GM12873 (cell line): ENCODE measurements around the gene CDH23.

Experiments used
- TF ChIP-seq, protein P1 (sequence below): IDR thresholded peaks from 2 replicates; pipeline ENCODE4 v1.5.1; 2012; ENCODE audit warnings: low read depth, mild to moderate bottlenecking, moderate library complexity, low read length, control low read depth; ENCODE audit not compliant: insufficient read depth; ENCODE audit errors: missing control alignments

The CDH23 gene

DNA sequence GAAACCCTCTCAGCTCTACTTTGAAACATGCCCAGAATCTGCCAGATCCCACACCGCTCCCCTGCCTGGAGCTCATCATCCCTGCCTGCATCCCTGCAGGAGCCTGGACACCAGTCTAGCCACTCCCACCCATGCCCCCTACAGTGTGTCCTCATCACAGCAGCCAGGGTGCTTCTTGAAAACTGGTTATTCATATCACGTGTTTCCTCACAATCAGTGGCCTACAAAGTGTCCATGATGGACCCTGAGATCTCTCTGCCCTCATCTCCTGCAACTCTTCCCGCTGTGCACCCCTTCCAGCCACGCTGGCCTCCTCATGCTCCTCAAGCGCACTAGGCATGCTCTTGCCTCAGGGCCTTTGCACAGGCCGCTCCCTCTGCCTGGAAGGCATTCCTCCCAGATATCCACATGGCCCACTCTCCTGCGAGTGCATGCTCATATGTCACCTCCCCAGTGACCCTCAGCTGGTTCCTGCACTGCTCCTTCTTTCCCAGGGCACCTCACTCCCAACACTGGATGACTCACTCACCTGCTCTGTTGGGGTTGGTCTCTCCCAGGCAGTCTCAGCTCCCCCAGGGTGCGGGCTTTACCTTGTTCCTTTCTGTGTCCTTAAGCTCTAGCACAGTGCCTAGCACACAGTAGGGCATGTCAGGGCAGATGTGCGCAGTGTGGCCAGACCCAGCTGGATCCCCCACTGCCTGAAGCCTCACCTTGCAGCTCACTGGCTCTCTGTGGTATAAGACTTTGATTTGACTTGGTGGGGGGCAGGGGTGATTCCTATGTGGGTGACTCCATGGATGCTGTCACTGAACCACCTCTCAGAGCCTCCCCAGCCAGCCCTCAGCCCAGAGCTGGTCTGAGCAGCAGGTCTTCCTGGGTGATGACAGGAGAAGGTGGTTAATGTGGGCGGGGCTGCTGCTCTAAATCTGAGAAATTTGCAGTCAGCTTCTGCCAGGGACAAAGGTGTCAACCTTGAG is 37.3 kb downstream of the CDH23 start:
- TF ChIP-seq, protein P1, sequence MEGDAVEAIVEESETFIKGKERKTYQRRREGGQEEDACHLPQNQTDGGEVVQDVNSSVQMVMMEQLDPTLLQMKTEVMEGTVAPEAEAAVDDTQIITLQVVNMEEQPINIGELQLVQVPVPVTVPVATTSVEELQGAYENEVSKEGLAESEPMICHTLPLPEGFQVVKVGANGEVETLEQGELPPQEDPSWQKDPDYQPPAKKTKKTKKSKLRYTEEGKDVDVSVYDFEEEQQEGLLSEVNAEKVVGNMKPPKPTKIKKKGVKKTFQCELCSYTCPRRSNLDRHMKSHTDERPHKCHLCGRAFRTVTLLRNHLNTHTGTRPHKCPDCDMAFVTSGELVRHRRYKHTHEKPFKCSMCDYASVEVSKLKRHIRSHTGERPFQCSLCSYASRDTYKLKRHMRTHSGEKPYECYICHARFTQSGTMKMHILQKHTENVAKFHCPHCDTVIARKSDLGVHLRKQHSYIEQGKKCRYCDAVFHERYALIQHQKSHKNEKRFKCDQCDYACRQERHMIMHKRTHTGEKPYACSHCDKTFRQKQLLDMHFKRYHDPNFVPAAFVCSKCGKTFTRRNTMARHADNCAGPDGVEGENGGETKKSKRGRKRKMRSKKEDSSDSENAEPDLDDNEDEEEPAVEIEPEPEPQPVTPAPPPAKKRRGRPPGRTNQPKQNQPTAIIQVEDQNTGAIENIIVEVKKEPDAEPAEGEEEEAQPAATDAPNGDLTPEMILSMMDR: no peak

DNA sequence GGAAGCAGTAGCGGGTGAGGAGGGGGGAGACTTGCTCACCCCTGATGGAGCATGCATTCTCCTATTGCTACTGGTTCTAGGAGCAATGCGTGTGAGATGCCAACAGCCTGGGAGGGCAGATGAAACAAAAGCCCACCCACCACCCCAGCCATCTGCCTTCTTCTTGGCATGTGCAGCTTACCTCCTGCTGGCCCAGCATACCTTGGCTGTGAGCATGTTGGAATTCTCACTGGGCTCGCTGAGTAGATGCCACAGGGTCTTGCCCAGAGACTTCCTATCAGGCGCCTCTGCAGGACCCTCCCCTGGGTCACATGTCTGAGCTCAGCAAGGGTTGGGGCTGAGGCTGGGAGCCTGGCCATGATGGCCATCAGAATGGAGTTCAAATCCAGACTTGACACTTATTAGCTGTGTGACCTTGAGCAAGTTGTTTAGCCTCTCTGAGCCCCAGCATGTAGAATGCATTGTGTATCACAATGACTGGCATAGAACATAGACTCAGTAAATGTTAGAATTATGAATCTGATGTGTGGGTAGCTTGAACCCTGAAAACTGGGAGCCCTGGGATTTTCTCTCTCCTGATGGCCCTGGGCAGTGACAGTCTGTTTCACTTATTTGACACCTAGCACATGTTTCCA is 38.2 kb downstream of the CDH23 start:
- TF ChIP-seq, protein P1: no peak

DNA sequence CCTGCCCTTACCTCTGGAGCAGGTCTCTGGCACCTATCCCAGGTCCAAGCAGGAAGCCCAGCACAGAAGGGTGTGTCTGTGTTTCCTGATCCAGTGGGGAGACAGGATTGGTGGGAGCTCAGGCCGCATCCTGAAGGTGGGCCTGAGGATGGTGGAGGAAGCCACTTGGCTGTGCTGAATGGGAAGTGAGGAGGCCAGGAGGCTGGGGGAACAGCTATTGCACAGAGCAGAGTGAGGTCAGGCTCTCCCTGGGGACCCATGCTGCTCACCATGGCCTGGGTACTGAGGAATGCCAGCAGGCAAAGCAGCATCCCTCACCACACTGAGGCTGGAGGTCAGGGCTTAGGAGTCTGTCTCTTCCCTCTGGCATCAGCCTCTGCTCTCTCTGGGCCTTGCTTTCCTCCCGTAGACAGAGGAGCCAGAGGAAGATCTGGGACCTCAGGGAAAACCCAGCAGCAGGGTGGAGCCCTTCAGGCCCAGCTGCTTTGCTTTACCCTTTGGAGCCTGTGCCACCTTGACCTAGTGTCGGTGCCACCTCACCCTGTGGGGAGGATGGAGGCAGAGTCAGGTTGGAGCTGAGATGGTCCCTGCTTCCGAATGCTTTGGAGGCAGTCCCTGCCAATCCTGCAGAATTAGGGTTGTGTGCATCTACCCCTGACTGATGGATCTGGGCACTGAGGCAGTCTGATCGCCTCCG is 39.0 kb downstream of the CDH23 start:
- TF ChIP-seq, protein P1: no peak

DNA sequence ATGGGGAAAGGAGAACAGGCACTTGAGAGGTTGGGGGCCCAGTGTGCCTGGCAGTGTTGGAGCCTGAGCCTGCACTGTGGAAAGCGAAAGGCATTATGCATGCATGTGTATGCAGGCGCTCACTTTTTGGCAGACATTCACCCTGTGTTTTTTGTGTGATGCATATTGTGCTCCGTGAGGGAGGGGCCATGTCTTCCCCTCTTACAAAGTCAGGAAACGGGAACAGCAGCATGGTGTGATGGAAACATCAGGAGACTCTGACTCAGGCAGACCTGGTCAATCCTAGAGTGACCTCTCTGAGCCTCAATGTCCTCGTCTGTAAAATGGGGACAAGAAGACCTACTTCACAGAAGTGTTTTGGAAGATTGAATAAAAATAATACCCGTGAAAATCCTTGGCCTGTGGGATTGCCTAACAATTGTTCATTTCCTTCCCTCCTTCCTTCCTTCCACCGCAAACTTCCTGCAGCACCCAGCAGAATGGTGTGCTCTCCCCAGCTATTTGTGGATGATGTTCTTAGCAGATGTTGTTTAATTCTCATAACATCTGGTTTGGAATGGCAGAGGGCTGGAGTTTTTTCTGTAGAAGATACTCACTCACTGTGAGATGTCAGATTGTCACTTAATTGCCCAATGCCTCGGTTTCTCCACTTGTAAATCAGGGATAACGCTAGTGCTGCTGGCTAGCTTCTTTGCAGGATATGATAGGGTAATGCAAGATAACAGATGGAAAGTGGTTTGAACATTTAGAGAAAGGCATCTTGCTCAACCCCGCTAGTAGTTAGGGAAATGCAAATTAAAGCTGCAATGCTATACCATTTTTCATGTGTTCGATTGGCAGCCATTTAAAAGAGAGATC is 39.8 kb downstream of the CDH23 start:
- TF ChIP-seq, protein P1: no peak

DNA sequence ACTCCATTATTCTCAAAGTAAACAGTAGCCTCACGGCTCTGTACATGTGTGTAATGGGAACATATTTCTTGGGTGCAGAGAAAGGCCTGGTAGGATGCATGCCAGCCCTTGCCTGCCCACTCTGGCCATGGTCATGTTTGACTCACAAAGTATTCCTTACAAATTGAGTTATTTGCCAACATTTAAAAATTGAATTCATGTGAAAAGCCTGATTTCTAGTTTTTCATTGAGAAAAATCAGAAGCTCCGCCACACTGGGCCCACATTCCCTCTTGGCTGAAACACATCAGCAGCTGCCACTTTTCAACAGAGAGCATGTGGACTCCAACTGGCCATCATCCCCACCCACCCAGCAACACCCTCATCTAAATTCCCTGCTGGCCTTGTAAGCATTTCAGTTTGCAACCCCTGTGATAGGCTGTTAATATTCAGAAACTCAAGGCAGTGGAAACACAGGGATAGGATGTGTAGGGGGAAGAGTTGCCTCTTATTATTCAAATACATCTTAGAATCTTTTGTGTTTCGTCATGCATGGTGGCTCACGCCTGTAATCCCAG is 40.9 kb downstream of the CDH23 start:
- TF ChIP-seq, protein P1: no peak

- TF ChIP-seq, protein P1: no peak
Measured at GRCh38 chr10:71438761-71439160, 42.0 kb downstream of the CDH23 start.
